Right cardiac atrium (tissue), 5 donors: Measurements from ENCODE around the gene AQP10. TPM values are rescaled to one million over a fixed set of nuclear protein-coding genes. Genes with fewer than 3 reads are reported as not detected.
A peak's percentile ranks its signal among the peaks of the same experiment; 100 is the strongest.
"Not testable (repeated sequence)": the region's sequence is repeated elsewhere in the genome, so short reads cannot be mapped to it uniquely, and the experiment has no call there.

Source experiments
- ATAC-seq, 2 donors: fragments of 200-7000 bp; cut with Tn5 transposase; one replicate each; pipeline versions ENCODE4 v1.8.0 to v1.9.1; 2020; ENCODE audit warnings: moderate library complexity in 2 of 2, mild to moderate bottlenecking in 1 of 2
- DNase-seq, 3 donors: peaks; one replicate each; pipeline ENCODE4 v3.0.0-alpha.2; 2020
- H3K27ac ChIP-seq: one replicate; pipeline ENCODE4 v1.5.1; 2013; ENCODE audit warnings: mild to moderate bottlenecking, low read length, control low read depth, moderate library complexity
- H3K27me3 ChIP-seq: one replicate; pipeline ENCODE4 v1.6.1; 2013; ENCODE audit not compliant: control insufficient read depth, insufficient read depth
- H3K4me1 ChIP-seq: one replicate; pipeline ENCODE4 v1.6.1; 2013; ENCODE audit warnings: low read length; ENCODE audit not compliant: control insufficient read depth, insufficient read depth
- H3K4me3 ChIP-seq: one replicate; pipeline ENCODE4 v1.5.1; 2013; ENCODE audit warnings: low read length, control low read depth
- H3K9me3 ChIP-seq: one replicate; pipeline ENCODE4 v1.6.1; 2013; ENCODE audit warnings: low read length; ENCODE audit not compliant: control insufficient read depth
- whole genome bisulfite sequencing: extraction: QIAGEN DNeasy Blood & Tissue Kit; methylation state at CpG from one replicate; pipeline ENCODE4 v1.1.7; 2013; 5-methylcytosine and 5-hydroxymethylcytosine counted together
- intact Hi-C, 4 donors: fragments of 100-400 bp; cut with DNase I; formaldehyde crosslinking; loops; one replicate each; pipeline versions ENCODE4 v1.11.0 to v1.14.0; 2022 to 2023
- polyA plus RNA-seq: library from polyadenylated mRNA; stranded (reverse); fragments of 200-250 nt; gene quantifications from one replicate; pipeline ENCODE4 v1.2.3, GENCODE V29; 2013
- total RNA-seq, 4 donors: library from RNA; stranded (reverse); fragmentation: NEBNext Ultra II Directional; extraction: Animal tissue kit (Norgen Biotek cat#: 25700); gene quantifications; one replicate each; pipeline ENCODE4 v1.2.1, GENCODE V29; 2021
- donor health status: healthy with polysubstance abuse.
- donor health status: DM: no; HTN: yes; CAD: no.
- donor health status: DM: no; HTN: no; CAD: no.
- donor health status: DM: no; HTN: yes; CAD: no; lungs with severe emphysema.
- donor health status: DM: yes; HTN: yes; CAD: no.

Gene AQP10
- total and polyA plus RNA-seq, 5 donors = 0.12 to 0.37 (median 0.21) TPM; not detected in 1

DNA sequence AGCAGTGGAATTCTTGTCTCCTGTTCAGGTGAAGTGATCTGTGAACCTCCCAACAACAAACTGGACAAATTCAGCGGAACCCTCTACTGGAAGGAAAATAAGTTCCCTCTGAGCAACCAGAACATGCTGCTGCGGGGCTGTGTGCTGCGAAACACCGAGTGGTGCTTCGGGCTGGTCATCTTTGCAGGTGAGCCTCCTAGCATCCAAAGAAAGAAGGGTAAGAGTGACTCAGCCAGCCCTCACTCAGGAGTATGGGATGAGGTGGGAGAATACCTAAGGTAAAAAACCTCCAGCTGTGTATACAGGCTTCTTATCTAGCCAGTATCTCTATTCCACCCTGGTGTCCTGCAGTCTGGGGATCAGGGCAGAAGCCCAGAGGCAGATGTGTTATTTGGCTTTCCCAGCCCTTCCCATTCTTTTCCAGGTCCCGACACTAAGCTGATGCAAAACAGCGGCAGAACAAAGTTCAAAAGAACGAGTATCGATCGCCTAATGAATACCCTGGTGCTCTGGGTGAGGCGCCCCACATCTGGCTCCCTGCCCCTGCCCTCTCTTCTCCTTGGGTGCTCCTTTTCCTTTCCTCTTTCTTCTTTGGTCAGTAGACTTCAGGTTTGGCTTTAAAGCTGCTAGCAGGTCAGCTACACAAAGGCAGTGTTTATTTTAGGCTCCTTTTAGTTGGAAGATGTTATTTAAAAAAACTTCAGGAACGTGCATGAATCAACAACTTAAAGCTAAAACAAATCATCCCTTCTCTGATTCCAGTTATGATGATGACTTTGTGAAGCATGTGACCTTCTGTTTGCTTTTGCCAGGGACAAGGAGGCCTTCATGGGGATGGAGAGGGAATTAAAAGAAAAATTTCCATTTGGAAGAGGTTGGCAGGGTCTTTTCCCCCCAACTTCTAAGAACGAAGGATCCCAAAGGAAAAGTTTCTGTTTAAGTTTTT lies 13.5 kb downstream of the AQP10 start:
- no peak for DNase-seq
- H3K4me3 ChIP-seq = no peak overlapping the region
- WGBS = 75% methylated on average over 13 of the region's 13 CpGs
- H3K9me3 ChIP-seq = no peaks in the 10 kb centered on the region
- intact Hi-C loops = no loop called here
- no peaks in the 10 kb centered on the region for H3K4me1 ChIP-seq
- H3K27me3 ChIP-seq = no peaks in the 10 kb centered on the region
- no peak for ATAC-seq
- H3K27ac ChIP-seq = no peak overlapping the region

- Histone ChIP-seq H3K4me3 (no peak overlapping the region), H3K4me1 (no peaks in the 10 kb centered on the region), H3K27ac (no peak overlapping the region), H3K27me3 (no peaks in the 10 kb centered on the region), H3K9me3 (no peaks in the 10 kb centered on the region)
- DNase-seq (peak; percentile 90 to 95 (median 92)), ATAC-seq (peak; percentile 78 to 83)
- intact Hi-C loops = no loop called here
- 38% methylated on average over 11 of the region's 11 CpGs for WGBS
These were observed 14.3 kb downstream of the AQP10 start for GRCh38 chr1:154335025-154335714.

DNA sequence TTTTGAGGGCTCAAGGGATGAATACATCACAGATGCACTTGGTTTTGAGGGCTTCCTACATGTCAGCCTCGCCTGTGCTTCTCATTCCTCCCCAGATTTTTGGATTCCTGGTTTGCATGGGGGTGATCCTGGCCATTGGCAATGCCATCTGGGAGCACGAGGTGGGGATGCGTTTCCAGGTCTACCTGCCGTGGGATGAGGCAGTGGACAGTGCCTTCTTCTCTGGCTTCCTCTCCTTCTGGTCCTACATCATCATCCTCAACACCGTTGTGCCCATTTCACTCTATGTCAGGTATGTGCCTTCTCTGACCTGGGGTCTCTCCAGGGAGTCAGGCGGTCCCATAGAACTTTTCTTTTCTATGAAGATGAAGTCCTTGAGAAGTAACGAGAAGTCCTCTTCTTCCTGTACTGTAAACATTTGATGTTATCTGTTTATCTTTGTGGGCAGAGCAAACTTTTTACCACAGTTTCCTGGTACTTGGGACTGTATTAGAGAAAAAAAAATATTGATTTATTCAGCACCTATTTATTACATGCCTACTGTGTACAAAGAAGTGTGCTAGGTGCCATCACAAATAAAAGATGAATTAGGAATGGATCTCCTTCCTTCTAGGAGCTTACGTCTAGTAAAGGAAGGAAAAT lies 16.5 kb downstream of the AQP10 start:
- H3K9me3 ChIP-seq = no peaks in the 10 kb centered on the region
- H3K27me3 ChIP-seq = no peaks in the 10 kb centered on the region
- no peak for ATAC-seq
- DNase-seq = no peak
- H3K27ac ChIP-seq = no peak overlapping the region
- no peak overlapping the region for H3K4me3 ChIP-seq
- 87% methylated on average over 8 of the region's 8 CpGs for WGBS
- no peaks in the 10 kb centered on the region for H3K4me1 ChIP-seq
- intact Hi-C loops = no loop called here

- Histone ChIP-seq H3K4me3 (no peak overlapping the region), H3K27me3 (no peaks in the 10 kb centered on the region), H3K4me1 (no peaks in the 10 kb centered on the region), H3K27ac (no peak overlapping the region), H3K9me3 (no peaks in the 10 kb centered on the region)
- ATAC-seq (no peak), DNase-seq (no peak)
- 95% methylated on average over 2 of the region's 2 CpGs for WGBS
- intact Hi-C loops = no loop called here
These were observed 18.0 kb downstream of the AQP10 start for GRCh38 chr1:154338875-154339274.

DNA sequence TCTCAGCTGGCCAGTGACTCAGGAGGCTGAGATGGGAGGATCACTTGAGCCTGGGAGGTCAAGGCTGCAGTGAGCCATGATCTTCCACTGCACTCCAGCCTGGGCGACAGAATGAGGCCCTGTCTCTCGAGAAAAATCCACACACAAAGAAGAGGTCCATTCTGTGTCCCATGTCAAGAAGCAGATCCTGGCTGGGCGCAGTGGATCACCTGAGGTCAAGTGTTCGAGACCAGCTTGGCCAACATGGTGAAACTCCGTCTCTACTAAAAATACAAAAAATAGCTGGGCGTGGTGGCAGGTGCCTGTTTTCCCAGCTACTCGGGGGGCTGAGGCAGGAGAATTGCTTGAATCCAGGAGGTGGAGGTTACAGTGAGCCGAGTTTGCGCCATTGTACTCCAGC lies 20.5 kb downstream of the AQP10 start:
- 95% methylated on average over 9 of the region's 9 CpGs for WGBS
- DNase-seq, H3K27me3 ChIP-seq, H3K4me3 ChIP-seq, ATAC-seq, H3K9me3 ChIP-seq, H3K27ac ChIP-seq, H3K4me1 ChIP-seq, intact Hi-C loops: not testable (repeated sequence)

DNA sequence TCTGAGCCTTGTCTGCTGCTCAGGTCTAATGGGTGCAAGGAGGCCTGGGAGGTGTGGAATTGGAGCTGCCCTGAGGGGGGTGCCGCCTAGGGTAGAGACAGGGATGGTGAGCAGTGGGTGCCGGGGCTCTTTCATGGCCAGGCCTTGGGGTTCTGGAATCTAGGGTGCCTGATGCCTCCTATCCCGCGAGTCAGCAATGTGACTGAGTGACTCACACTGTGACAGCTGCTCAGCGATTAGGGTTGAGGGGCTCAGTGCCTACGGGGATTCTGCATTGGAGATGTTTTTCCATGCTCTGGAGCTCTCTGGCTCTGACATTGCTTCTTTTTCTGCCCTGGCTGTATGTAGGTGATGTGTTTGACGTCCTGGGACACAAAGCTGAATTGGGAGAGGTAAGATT lies 21.2 kb downstream of the AQP10 start:
- ATAC-seq = no peak

GRCh38 chr1:154342836-154343472 lies 22.1 kb downstream of the AQP10 start:
- H3K4me3 ChIP-seq = no peak overlapping the region
- no peaks in the 10 kb centered on the region for H3K4me1 ChIP-seq
- 75% methylated on average over 21 of the region's 21 CpGs for WGBS
- no peaks in the 10 kb centered on the region for H3K27me3 ChIP-seq
- intact Hi-C loops = no loop called here
- H3K9me3 ChIP-seq = no peaks in the 10 kb centered on the region
- no peak overlapping the region for H3K27ac ChIP-seq
- DNase-seq (peak; percentile 52 to 76 (median 74)), ATAC-seq (peak in 1 of 2 donors; percentile 69)

More for the DNA sequence above, 21.2 kb downstream of the AQP10 start:
- Histone ChIP-seq H3K27me3 (no peaks in the 10 kb centered on the region), H3K4me3 (no peak overlapping the region), H3K4me1 (no peaks in the 10 kb centered on the region), H3K9me3 (no peaks in the 10 kb centered on the region), H3K27ac (no peak overlapping the region)
- intact Hi-C loops = no loop called here
- 92% methylated on average over 7 of the region's 7 CpGs for WGBS
- DNase-seq = no peak

DNA sequence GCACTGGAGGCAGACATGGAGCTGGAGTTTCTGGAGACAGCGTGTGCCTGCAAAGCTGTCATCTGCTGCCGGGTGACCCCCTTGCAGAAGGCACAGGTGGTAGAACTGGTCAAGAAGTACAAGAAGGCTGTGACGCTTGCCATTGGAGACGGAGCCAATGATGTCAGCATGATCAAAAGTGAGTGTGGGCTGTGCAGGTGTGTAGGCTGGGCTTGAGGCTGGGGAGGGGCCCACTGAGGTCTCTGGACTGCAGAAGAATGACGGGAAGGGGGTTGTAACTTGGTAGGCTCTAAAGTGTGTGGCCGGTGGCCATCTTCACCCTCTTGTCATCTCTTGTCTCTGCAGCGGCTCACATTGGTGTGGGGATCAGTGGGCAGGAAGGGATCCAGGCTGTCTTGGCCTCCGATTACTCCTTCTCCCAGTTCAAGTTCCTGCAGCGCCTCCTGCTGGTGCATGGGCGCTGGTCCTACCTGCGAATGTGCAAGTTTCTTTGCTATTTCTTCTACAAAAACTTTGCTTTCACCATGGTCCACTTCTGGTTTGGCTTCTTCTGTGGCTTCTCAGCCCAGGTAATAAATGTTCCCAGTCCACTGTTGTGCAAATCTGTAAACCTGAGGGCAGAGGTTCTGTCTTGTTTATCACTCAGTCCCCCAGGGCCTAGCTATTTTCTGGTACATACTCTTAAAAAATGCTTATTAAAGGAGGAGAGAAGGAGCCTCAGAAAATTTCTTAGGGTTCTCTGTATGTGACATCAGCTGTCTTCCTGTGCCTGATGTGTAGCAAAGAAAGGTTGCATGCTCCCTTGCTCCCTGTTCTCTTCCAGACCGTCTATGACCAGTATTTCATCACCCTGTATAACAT lies 24.3 kb downstream of the AQP10 start:
- peak; percentile 62 to 79 (median 63) for DNase-seq
- H3K27ac ChIP-seq = no peak overlapping the region
- 78% methylated on average over 12 of the region's 12 CpGs for WGBS

GRCh38 chr1:154346276-154346917 lies 25.5 kb downstream of the AQP10 start:
- ATAC-seq = no peak
- H3K27me3 ChIP-seq = no peaks in the 10 kb centered on the region
- no peak for DNase-seq
- WGBS = 88% methylated on average over 15 of the region's 15 CpGs
- no peak overlapping the region for H3K27ac ChIP-seq
- H3K9me3 ChIP-seq = no peaks in the 10 kb centered on the region
- intact Hi-C loops = no loop called here
- H3K4me1 ChIP-seq = no peaks in the 10 kb centered on the region
- no peak overlapping the region for H3K4me3 ChIP-seq

More for the DNA sequence above, 24.3 kb downstream of the AQP10 start:
- Histone ChIP-seq H3K9me3 (no peaks in the 10 kb centered on the region), H3K27me3 (no peaks in the 10 kb centered on the region), H3K4me1 (no peaks in the 10 kb centered on the region), H3K4me3 (no peak overlapping the region)
- intact Hi-C loops = no loop called here
- no peak for ATAC-seq

DNA sequence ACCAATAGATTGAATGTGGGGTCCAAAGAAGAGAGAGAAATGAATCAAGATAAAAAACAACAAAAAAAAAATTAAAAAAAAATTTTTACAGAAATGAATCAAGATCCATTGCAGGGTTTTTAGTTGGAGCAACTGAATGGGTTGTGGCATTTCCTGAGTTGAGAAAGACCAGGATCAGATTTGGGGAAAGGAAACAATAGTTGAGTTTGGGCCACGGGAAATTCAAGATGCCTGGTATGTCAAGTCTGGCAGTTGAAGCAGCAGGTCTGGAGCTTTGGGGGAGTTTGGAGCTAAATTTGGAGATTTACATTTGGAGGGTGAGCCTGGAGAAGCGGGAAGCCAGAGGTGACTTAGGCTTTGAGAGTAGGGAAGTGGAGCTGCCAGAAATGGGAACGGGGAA lies 27.1 kb downstream of the AQP10 start:
- Histone ChIP-seq H3K27me3 (no peaks in the 10 kb centered on the region), H3K4me1 (peaks cover 3% of the 10 kb centered on the region), H3K9me3 (no peaks in the 10 kb centered on the region), H3K4me3 (no peak overlapping the region), H3K27ac (no peak overlapping the region)
- ATAC-seq (no peak), DNase-seq (no peak)
- intact Hi-C loops = no loop called here
- 73% methylated on average over 3 of the region's 3 CpGs for WGBS
